GM10248 (cell line): ENCODE data around the gene MAP3K14.

Source experiments
- CTCF ChIA-PET: fragments of 300-600 bp; sonication (Branson Sonifier 250); formaldehyde crosslinking; extraction: SDS; loops from one replicate; lab custom pipeline; 2021; ENCODE audit warnings: antibody characterized with exemption; lab: Yijun Ruan, JAX
- POLR2A ChIA-PET: fragments of 350-650 bp; sonication (Branson Sonifier 250); formaldehyde crosslinking; extraction: SDS; loops from one replicate; lab custom pipeline; 2020; ENCODE audit warnings: antibody characterized with exemption; lab: Yijun Ruan, JAX
- DNase-seq: peaks from one replicate; pipeline ENCODE4 v3.0.0; 2012; ENCODE audit errors: extremely low spot score
- CTCF ChIP-seq: IDR thresholded peaks from 2 replicates; pipeline ENCODE4 v1.5.1; 2012; ENCODE audit warnings: mild to moderate bottlenecking, low read depth; ENCODE audit errors: extremely low read depth, missing control alignments, control extremely low read depth

Gene MAP3K14

DNA sequence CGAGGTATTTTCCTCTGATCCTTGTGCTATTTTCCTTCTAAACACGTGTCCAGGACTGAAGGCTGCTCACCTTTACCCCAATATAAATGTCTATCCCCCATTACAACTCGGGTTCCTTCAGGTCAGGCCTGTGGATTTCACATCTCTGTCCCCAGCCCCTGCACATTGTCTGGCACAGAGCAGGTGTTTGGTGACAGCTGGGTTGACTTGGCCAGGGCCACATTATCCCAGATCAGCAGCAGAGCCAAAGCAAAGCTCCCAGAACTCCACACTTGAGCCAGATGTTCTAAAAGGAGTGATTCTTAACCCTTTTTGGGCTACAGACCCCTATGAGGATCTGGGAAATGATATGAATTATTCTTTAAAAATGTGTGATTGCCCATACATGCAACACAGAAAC lies 36.9 kb downstream of the MAP3K14 start:
- CTCF ChIA-PET, result interaction anchor here (1.0 to 28.2 kb wide), 4 partner anchors 8 to 110 kb away, joined by 3 to 497 read pairs (median 22); no protein-coding TSS in a partner anchor
- no peak for DNase-seq
- POLR2A ChIA-PET, result no interaction called here
- no peak for TF ChIP-seq CTCF

DNA sequence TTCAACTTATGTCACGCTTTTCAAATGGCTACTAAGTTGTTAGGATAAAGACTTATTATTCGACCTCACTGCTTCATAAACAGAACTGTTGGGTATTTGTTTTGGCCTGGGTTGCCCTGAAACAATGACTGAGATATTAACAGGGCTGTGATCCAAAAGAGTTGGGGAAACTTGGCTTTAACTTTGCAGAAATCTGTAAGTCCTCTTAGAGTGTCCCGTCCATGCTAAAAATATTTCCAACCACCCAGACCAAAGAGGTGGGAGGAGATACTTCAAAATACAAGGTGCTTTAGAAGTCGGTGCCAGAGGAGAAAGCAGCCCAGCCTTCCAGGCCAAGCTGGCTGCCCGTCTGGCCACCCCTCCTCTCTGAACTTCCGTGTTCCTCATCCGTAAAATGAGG lies 38.8 kb downstream of the MAP3K14 start:
- no peak for DNase-seq
- TF ChIP-seq CTCF, result no peak
- POLR2A ChIA-PET, result interaction anchor here (0.6 to 1.1 kb wide), 2 partner anchors 36 to 59 kb away, joined by 3 read pairs; no protein-coding TSS in a partner anchor
- CTCF ChIA-PET, result interaction anchor here (0.7 to 28.2 kb wide), 40 partner anchors 11 to 554 kb away, joined by 3 to 497 read pairs (median 7); partner anchors contain the start of genes ACBD4, HEXIM2, MAP3K14 and SPATA32

- CTCF ChIA-PET, result interaction anchor here (0.7 to 28.2 kb wide), 50 partner anchors 11 to 555 kb away, joined by 3 to 497 read pairs (median 6); partner anchors contain the start of genes ACBD4, HEXIM2, MAP3K14 and SPATA32
- TF ChIP-seq CTCF, result peak; percentile 82
Observed at GRCh38 chr17:45277216-45277849, 39.5 kb downstream of the MAP3K14 start.

DNA sequence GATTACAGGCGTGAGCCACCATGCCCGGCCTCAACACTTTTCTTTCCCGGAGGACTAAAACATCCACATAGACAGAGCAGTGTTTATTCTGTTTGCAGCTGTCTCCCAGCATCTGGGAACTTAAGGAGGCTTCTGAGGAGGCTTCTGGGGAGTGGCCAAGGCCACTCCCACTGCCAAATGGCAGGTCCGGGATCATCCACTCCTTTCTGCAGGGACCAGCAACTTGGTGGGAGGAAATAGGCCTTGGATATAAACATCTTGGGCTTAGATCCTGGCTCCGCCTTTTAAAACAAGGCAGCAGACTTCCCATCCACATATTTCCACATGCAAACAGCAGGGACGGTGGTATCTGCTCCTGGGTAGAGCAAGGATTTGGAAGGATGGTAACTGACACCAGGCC lies 40.8 kb downstream of the MAP3K14 start:
- DNase-seq, result no peak
- POLR2A ChIA-PET, result interaction anchor here (0.7 kb wide), 1 partner anchor 122 kb away, joined by 4 read pairs; no protein-coding TSS in a partner anchor
- CTCF ChIA-PET, result interaction anchor here (0.9 to 28.2 kb wide), 22 partner anchors 9 to 152 kb away, joined by 3 to 497 read pairs (median 10); partner anchors contain the start of genes ACBD4, MAP3K14 and SPATA32

More at GRCh38 chr17:45277216-45277849, 39.5 kb downstream of the MAP3K14 start:
- DNase-seq, result peak; percentile 86
- POLR2A ChIA-PET, result interaction anchor here (0.6 to 1.1 kb wide), 3 partner anchors 31 to 128 kb away, joined by 3 to 6 read pairs (median 3); no protein-coding TSS in a partner anchor

DNA sequence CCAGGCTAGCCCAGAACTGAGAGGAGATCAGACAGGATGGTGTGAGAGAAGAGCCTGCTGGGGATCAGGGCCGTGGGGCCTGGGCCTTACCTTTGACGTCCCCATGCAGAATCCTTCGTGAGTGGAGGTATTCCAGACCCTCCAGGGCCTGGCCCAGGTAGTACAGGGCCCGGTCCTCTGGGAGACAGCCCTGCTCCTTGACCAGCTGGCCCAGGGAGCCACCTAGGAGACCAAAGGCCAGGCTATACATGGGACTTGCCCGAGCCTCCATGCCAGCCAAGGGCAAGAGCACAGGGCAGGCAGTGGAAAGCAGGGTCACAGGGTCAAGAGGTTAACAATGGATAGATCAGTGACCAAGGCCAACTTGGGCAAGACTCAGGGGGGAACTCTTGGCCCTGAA lies 42.8 kb downstream of the MAP3K14 start:
- CTCF ChIA-PET, result interaction anchor here (0.9 to 28.2 kb wide), 4 partner anchors 77 to 116 kb away, joined by 3 to 497 read pairs (median 4); no protein-coding TSS in a partner anchor
- DNase-seq, result no peak
- POLR2A ChIA-PET, result no interaction called here
- TF ChIP-seq CTCF, result no peak

More for the DNA sequence above, 40.8 kb downstream of the MAP3K14 start:
- no peak for TF ChIP-seq CTCF

DNA sequence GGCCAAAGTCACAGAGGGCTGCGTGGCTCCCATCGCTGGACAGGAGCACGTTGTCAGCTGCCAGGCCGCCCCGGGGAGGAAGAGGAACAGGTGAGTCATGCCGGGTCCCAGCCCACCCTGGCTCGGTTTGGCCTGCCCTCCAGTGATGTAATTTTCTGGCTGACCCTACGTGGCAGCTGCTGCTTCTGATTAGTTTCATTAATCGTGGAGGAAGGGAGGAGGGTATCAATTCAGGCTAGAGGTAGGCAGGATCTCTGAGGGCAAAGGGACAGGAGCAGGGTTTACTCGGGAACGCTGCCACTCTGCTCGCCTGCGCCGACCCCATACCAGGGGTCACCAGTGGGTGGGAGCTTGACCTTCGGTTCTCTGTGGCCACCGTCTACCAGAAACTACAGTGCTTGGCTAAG lies 43.3 kb downstream of the MAP3K14 start:
- POLR2A ChIA-PET, result no interaction called here
- CTCF ChIA-PET, result interaction anchor here (0.9 to 28.2 kb wide), 3 partner anchors 76 to 117 kb away, joined by 3 to 497 read pairs (median 3); no protein-coding TSS in a partner anchor
- DNase-seq, result no peak
- TF ChIP-seq CTCF, result no peak
